ENCODE results near the gene STX11.

The STX11 gene

GRCh38 chr6:144232832-144233230 lies 82.5 kb downstream of the STX11 start:
- H3K27ac ChIP-seq (ENCODE audit: low read depth, low read length): no peak overlapping the region
- H3K4me3 ChIP-seq (ENCODE audit: low read length): no peak overlapping the region
- TF ChIP-seq EZH2phosphoT487 (IDR thresholded peaks at IDR 0.05; ENCODE audit: borderline replicate concordance, low read length): no peak
- no peak for TF ChIP-seq CTCF (IDR thresholded peaks at IDR 0.05; ENCODE audit: low read depth, low read length, poor library complexity, severe bottlenecking)
- no peaks in the 10 kb centered on the region for H3K79me2 ChIP-seq (ENCODE audit: control insufficient read depth, low read length)
- H3K4me2 ChIP-seq (ENCODE audit: low read length): no peak overlapping the region
- no peaks in the 10 kb centered on the region for H3K9me2 ChIP-seq (replicated peaks; ENCODE audit: control insufficient read depth, low read length)
- H3K27me3 ChIP-seq (ENCODE audit: control insufficient read depth, low read length): no peaks in the 10 kb centered on the region
- H3K9me3 ChIP-seq (ENCODE audit: control insufficient read depth, insufficient read depth, low read length): no peaks in the 10 kb centered on the region
- no peaks in the 10 kb centered on the region for H3K4me1 ChIP-seq (ENCODE audit: control insufficient read depth, low read length)
- no peaks in the 10 kb centered on the region for H3F3A ChIP-seq (ENCODE audit: control insufficient read depth, insufficient read depth)
- no peaks in the 10 kb centered on the region for H3K36me3 ChIP-seq (ENCODE audit: control insufficient read depth, low read length)
- no peaks in the 10 kb centered on the region for H4K20me1 ChIP-seq (ENCODE audit: control insufficient read depth, insufficient read depth, low read depth, low read length)

GRCh38 chr6:144234399-144234798 lies 84.1 kb downstream of the STX11 start:
- Histone ChIP-seq H3K4me2 (ENCODE audit: low read length) (no peak overlapping the region), H3F3A (ENCODE audit: control insufficient read depth, insufficient read depth) (no peaks in the 10 kb centered on the region), H3K9me2 (replicated peaks; ENCODE audit: control insufficient read depth, low read length) (no peaks in the 10 kb centered on the region), H3K79me2 (ENCODE audit: control insufficient read depth, low read length) (no peaks in the 10 kb centered on the region), H4K20me1 (ENCODE audit: control insufficient read depth, insufficient read depth, low read depth, low read length) (no peaks in the 10 kb centered on the region), H3K27me3 (ENCODE audit: control insufficient read depth, low read length) (no peaks in the 10 kb centered on the region), H3K36me3 (ENCODE audit: control insufficient read depth, low read length) (no peaks in the 10 kb centered on the region), H3K27ac (ENCODE audit: low read depth, low read length) (no peak overlapping the region), H3K9me3 (ENCODE audit: control insufficient read depth, insufficient read depth, low read length) (no peaks in the 10 kb centered on the region), H3K4me1 (ENCODE audit: control insufficient read depth, low read length) (no peaks in the 10 kb centered on the region), H3K4me3 (ENCODE audit: low read length) (no peak overlapping the region)
- no peak for TF ChIP-seq CTCF (IDR thresholded peaks at IDR 0.05; ENCODE audit: low read depth, low read length, poor library complexity, severe bottlenecking)
- no peak for TF ChIP-seq EZH2phosphoT487 (IDR thresholded peaks at IDR 0.05; ENCODE audit: borderline replicate concordance, low read length)

GRCh38 chr6:144234935-144235334 lies 84.6 kb downstream of the STX11 start:
- Histone ChIP-seq H3K4me1 (ENCODE audit: control insufficient read depth, low read length) (no peaks in the 10 kb centered on the region), H4K20me1 (ENCODE audit: control insufficient read depth, insufficient read depth, low read depth, low read length) (no peaks in the 10 kb centered on the region), H3K4me2 (ENCODE audit: low read length) (no peak overlapping the region), H3K4me3 (ENCODE audit: low read length) (no peak overlapping the region), H3K27ac (ENCODE audit: low read depth, low read length) (no peak overlapping the region), H3K9me3 (ENCODE audit: control insufficient read depth, insufficient read depth, low read length) (no peaks in the 10 kb centered on the region), H3K79me2 (ENCODE audit: control insufficient read depth, low read length) (no peaks in the 10 kb centered on the region), H3K36me3 (ENCODE audit: control insufficient read depth, low read length) (no peaks in the 10 kb centered on the region), H3K9me2 (replicated peaks; ENCODE audit: control insufficient read depth, low read length) (no peaks in the 10 kb centered on the region), H3F3A (ENCODE audit: control insufficient read depth, insufficient read depth) (no peaks in the 10 kb centered on the region), H3K27me3 (ENCODE audit: control insufficient read depth, low read length) (no peaks in the 10 kb centered on the region)
- TF ChIP-seq CTCF (IDR thresholded peaks at IDR 0.05; ENCODE audit: low read depth, low read length, poor library complexity, severe bottlenecking) (no peak), EZH2phosphoT487 (IDR thresholded peaks at IDR 0.05; ENCODE audit: borderline replicate concordance, low read length) (no peak)
